ENCODE results near the gene MME.

The MME gene

DNA sequence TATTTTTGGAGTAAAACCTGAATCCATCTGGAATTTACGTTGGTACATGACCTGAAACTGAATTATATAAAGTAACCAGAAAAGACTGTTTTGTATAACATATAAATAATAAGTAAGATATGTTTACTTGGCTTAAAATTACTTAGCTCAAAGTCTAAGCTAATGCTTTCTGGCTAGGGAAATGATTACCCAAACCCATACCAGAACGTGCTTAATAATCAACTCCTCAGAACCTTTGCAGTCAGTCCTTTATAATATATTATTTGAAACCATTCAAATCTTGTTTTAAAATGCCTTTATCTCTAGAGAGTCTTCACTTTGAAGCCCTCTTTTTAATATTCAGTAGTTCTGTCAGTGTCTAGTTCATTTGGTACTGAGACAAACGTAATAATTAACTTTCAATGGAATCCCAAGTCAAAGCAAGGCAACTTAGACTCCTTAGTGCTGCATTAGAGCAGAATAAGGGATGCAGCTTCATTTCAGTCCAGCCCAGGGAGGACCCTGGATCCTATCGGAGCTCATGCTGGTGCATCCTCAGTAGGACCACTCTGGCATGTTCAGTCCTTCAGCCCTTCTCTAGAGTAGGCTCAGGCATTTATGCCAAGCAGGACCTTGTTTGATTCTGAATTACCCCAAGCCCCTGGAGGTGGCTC, 81.6 kb downstream of the MME start:
- Histone ChIP-seq H4K20me1 (ENCODE audit: insufficient read depth, low read length, poor library complexity, severe bottlenecking) (no peaks in the 10 kb centered on the region), H2AFZ (ENCODE audit: low read length) (no peak overlapping the region), H3K4me1 (ENCODE audit: insufficient read depth, low read length, poor library complexity, severe bottlenecking) (no peaks in the 10 kb centered on the region), H3F3A (ENCODE audit: low read depth) (no peaks in the 10 kb centered on the region), H3K4me2 (ENCODE audit: low read depth, low read length, poor library complexity, severe bottlenecking) (no peak overlapping the region), H3K9ac (ENCODE audit: low read depth, low read length, poor library complexity, severe bottlenecking) (no peak overlapping the region), H3K9me2 (replicated peaks; ENCODE audit: low read depth, low read length) (no peaks in the 10 kb centered on the region), H3K79me2 (ENCODE audit: insufficient read depth, low read length) (no peaks in the 10 kb centered on the region), H3K27me3 (ENCODE audit: insufficient read depth, low read length, poor library complexity, severe bottlenecking) (no peaks in the 10 kb centered on the region), H3K36me3 (ENCODE audit: insufficient read depth, low read length) (no peaks in the 10 kb centered on the region), H3K9me3 (ENCODE audit: insufficient read depth, low read depth, low read length) (no peaks in the 10 kb centered on the region), H3K4me3 (ENCODE audit: low read length, poor library complexity, severe bottlenecking) (no peak overlapping the region)
- TF ChIP-seq CTCF (conservative IDR thresholded peaks at IDR 0.05; ENCODE audit: low read length) (no peak), EZH2phosphoT487 (IDR thresholded peaks at IDR 0.05; ENCODE audit: borderline replicate concordance) (no peak)

GRCh38 chr3:155164306-155164705, 84.2 kb downstream of the MME start:
- Histone ChIP-seq H4K20me1 (ENCODE audit: insufficient read depth, low read length, poor library complexity, severe bottlenecking) (no peaks in the 10 kb centered on the region), H2AFZ (ENCODE audit: low read length) (no peak overlapping the region)
- TF ChIP-seq EZH2phosphoT487 (IDR thresholded peaks at IDR 0.05; ENCODE audit: borderline replicate concordance) (no peak), CTCF (conservative IDR thresholded peaks at IDR 0.05; ENCODE audit: low read length) (no peak)

GRCh38 chr3:155166441-155166840, 86.3 kb downstream of the MME start:
- Histone ChIP-seq H3K4me2 (ENCODE audit: low read depth, low read length, poor library complexity, severe bottlenecking) (no peak overlapping the region), H3K4me1 (ENCODE audit: insufficient read depth, low read length, poor library complexity, severe bottlenecking) (no peaks in the 10 kb centered on the region), H3K79me2 (ENCODE audit: insufficient read depth, low read length) (no peaks in the 10 kb centered on the region), H3F3A (ENCODE audit: low read depth) (no peaks in the 10 kb centered on the region), H3K36me3 (ENCODE audit: insufficient read depth, low read length) (no peaks in the 10 kb centered on the region), H4K20me1 (ENCODE audit: insufficient read depth, low read length, poor library complexity, severe bottlenecking) (no peaks in the 10 kb centered on the region), H2AFZ (ENCODE audit: low read length) (no peak overlapping the region), H3K27me3 (ENCODE audit: insufficient read depth, low read length, poor library complexity, severe bottlenecking) (no peaks in the 10 kb centered on the region), H3K9me2 (replicated peaks; ENCODE audit: low read depth, low read length) (no peaks in the 10 kb centered on the region), H3K9me3 (ENCODE audit: insufficient read depth, low read depth, low read length) (no peaks in the 10 kb centered on the region), H3K4me3 (ENCODE audit: low read length, poor library complexity, severe bottlenecking) (no peak overlapping the region), H3K9ac (ENCODE audit: low read depth, low read length, poor library complexity, severe bottlenecking) (no peak overlapping the region)
- TF ChIP-seq CTCF (conservative IDR thresholded peaks at IDR 0.05; ENCODE audit: low read length) (no peak), EZH2phosphoT487 (IDR thresholded peaks at IDR 0.05; ENCODE audit: borderline replicate concordance) (no peak)

More at GRCh38 chr3:155164306-155164705, 84.2 kb downstream of the MME start:
- no peaks in the 10 kb centered on the region for H3K9me3 ChIP-seq (ENCODE audit: insufficient read depth, low read depth, low read length)
- no peak overlapping the region for H3K4me3 ChIP-seq (ENCODE audit: low read length, poor library complexity, severe bottlenecking)
- H3K4me2 ChIP-seq (ENCODE audit: low read depth, low read length, poor library complexity, severe bottlenecking), result no peak overlapping the region
- no peak overlapping the region for H3K9ac ChIP-seq (ENCODE audit: low read depth, low read length, poor library complexity, severe bottlenecking)
- no peaks in the 10 kb centered on the region for H3K9me2 ChIP-seq (replicated peaks; ENCODE audit: low read depth, low read length)
- no peaks in the 10 kb centered on the region for H3K27me3 ChIP-seq (ENCODE audit: insufficient read depth, low read length, poor library complexity, severe bottlenecking)
- H3K79me2 ChIP-seq (ENCODE audit: insufficient read depth, low read length), result no peaks in the 10 kb centered on the region
- no peaks in the 10 kb centered on the region for H3F3A ChIP-seq (ENCODE audit: low read depth)
- no peaks in the 10 kb centered on the region for H3K36me3 ChIP-seq (ENCODE audit: insufficient read depth, low read length)
- H3K4me1 ChIP-seq (ENCODE audit: insufficient read depth, low read length, poor library complexity, severe bottlenecking), result no peaks in the 10 kb centered on the region
